ENCODE results near the gene ARID3C. TPM values are rescaled to one million over a fixed set of nuclear protein-coding genes. Genes with fewer than 3 reads are reported as not detected.

Gene ARID3C
- total RNA-seq, 1 donor from 2014 or later = 4.7 TPM

DNA sequence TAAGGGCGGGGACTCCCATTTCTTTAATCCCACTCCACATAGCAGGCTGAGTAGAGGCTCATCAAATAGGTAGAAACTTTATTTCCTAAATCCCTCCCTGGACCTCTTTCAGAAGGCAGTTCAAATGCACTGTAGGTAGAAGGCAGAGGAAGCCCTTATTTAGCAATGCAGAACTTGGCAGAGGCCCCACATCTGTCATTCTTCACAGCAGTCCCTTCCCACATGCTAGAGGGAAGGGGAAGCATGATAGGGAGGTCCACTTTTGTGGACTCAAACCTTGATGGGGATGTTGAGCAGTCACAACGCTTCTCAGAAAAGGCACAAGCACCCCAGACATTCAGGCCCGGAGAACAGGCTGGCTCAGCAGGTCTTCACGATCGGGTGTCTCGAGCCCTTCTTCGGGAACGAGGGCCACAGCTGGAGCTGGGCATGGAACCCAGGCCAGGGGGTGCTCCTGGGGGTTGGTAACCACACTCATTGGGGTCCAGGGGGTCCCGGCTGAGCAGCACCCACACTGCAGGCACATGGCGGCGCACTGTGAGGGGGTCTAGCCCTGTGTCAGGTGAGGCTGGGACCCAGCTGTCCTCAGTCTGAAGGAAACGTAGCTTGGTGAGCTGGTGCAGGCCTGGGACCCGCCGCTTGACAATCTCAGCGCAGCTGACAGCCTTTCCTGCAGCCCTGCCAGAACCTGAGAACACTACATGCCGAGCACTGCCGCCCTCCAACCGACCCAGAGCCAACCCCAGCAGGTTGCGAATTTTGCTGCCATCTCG, 18.2 kb downstream of the ARID3C start:
- peaks cover 8% of the 10 kb centered on the region for H3K4me1 ChIP-seq
- peak overlapping the region; percentile 86 for H3K4me2 ChIP-seq
- H3K4me3 ChIP-seq = peak overlapping the region; percentile 66
- Mint-ChIP-seq H3K36me3 (no peaks in the 10 kb centered on the region), H3K4me3 (peak overlapping the region; percentile 90), H3K4me1 (peaks cover 24% of the 10 kb centered on the region), H3K27ac (peak overlapping the region; percentile 58), H3K9me3 (no peaks in the 10 kb centered on the region), H3K27me3 (ENCODE audit: insufficient read depth, low read depth) (peaks cover 14% of the 10 kb centered on the region)
- peak overlapping the region; percentile 46 for H3K9ac ChIP-seq
- peaks cover 13% of the 10 kb centered on the region for H3K79me2 ChIP-seq (ENCODE audit: low read depth)
- peaks cover 14% of the 10 kb centered on the region for H3F3A ChIP-seq (ENCODE audit: low read depth)
- H3K27me3 ChIP-seq = peaks cover 4% of the 10 kb centered on the region
- no peak for TF ChIP-seq EZH2 (IDR thresholded peaks at IDR 0.05)
- no peak for TF ChIP-seq EZH2phosphoT487 (IDR thresholded peaks at IDR 0.05)
- H3K27ac ChIP-seq = no peak overlapping the region
- H3K36me3 ChIP-seq = no peaks in the 10 kb centered on the region
- H3K9me3 ChIP-seq (ENCODE audit: low read depth) = no peaks in the 10 kb centered on the region
- no peaks in the 10 kb centered on the region for H4K20me1 ChIP-seq (ENCODE audit: low read depth)
- DNase-seq (ENCODE audit: low spot score) = no peak
- H2AFZ ChIP-seq (replicated peaks) = no peak overlapping the region

DNA sequence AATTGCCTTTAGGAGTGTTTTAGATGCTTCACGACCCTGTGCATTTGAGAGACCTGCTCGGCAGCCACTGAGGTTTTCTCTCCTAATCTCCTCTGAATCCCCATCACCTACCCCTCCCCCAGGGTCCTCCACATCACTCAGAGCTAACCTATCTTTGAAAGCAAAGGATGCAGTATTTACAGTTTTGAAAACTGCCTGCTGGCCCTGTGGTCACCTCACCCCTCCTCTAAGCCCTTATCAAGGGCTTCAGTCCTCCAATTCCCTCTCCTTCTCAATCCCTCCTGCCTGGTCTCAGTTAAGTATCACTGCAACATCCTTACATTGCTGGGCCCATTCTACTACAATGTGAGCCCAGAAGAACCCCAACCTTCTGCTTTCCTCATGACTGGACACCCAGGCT, 21.5 kb downstream of the ARID3C start:
- H3K9me3 Mint-ChIP-seq = no peaks in the 10 kb centered on the region
- Histone ChIP-seq H3K27ac (no peak overlapping the region), H3K27me3 (peaks cover 14% of the 10 kb centered on the region), H3K9ac (no peak overlapping the region), H4K20me1 (ENCODE audit: low read depth) (no peaks in the 10 kb centered on the region), H3K36me3 (no peaks in the 10 kb centered on the region), H3K79me2 (ENCODE audit: low read depth) (peaks cover 13% of the 10 kb centered on the region), H3F3A (ENCODE audit: low read depth) (peaks cover 3% of the 10 kb centered on the region), H3K9me3 (ENCODE audit: low read depth) (no peaks in the 10 kb centered on the region), H3K4me1 (peaks cover 8% of the 10 kb centered on the region), H3K4me3 (no peak overlapping the region), H3K4me2 (no peak overlapping the region), H2AFZ (replicated peaks) (no peak overlapping the region)
- DNase-seq (ENCODE audit: low spot score) = no peak
- H3K27ac Mint-ChIP-seq = no peak overlapping the region
- H3K4me3 Mint-ChIP-seq = no peak overlapping the region
- peaks cover 5% of the 10 kb centered on the region for H3K27me3 Mint-ChIP-seq (ENCODE audit: insufficient read depth, low read depth)
- H3K36me3 Mint-ChIP-seq = no peaks in the 10 kb centered on the region
- peaks cover 28% of the 10 kb centered on the region for H3K4me1 Mint-ChIP-seq
- TF ChIP-seq, protein P1, sequence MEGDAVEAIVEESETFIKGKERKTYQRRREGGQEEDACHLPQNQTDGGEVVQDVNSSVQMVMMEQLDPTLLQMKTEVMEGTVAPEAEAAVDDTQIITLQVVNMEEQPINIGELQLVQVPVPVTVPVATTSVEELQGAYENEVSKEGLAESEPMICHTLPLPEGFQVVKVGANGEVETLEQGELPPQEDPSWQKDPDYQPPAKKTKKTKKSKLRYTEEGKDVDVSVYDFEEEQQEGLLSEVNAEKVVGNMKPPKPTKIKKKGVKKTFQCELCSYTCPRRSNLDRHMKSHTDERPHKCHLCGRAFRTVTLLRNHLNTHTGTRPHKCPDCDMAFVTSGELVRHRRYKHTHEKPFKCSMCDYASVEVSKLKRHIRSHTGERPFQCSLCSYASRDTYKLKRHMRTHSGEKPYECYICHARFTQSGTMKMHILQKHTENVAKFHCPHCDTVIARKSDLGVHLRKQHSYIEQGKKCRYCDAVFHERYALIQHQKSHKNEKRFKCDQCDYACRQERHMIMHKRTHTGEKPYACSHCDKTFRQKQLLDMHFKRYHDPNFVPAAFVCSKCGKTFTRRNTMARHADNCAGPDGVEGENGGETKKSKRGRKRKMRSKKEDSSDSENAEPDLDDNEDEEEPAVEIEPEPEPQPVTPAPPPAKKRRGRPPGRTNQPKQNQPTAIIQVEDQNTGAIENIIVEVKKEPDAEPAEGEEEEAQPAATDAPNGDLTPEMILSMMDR (IDR thresholded peaks at IDR 0.05) = no peak
- TF ChIP-seq EZH2phosphoT487 (IDR thresholded peaks at IDR 0.05) (no peak), EZH2 (IDR thresholded peaks at IDR 0.05) (no peak)

DNA sequence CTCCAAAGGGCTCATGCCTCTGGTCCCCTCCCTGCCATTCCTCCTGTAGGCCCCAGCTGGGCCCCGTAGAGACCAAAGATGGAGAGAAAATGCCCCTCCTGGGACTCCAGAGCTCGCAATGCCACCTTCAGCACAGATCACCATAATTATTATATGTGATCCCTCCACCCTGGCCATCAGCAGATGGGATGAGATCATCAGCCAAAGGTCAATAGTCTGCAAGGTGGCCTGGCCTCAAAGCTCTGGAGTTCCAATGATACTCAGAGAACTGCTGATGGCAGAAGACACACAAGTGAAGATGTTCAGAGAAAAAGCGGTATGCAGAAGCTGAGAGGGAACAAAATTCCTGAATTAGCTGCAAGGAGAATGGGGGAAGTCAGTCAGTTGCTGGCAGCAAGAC, 22.0 kb downstream of the ARID3C start:
- Histone ChIP-seq H3K9ac (no peak overlapping the region), H3K27ac (no peak overlapping the region), H2AFZ (replicated peaks) (no peak overlapping the region), H3K9me3 (ENCODE audit: low read depth) (no peaks in the 10 kb centered on the region), H3K4me1 (peaks cover 8% of the 10 kb centered on the region), H3K79me2 (ENCODE audit: low read depth) (peaks cover 13% of the 10 kb centered on the region), H3K4me2 (no peak overlapping the region), H3K27me3 (peaks cover 14% of the 10 kb centered on the region), H3F3A (ENCODE audit: low read depth) (no peaks in the 10 kb centered on the region), H4K20me1 (ENCODE audit: low read depth) (no peaks in the 10 kb centered on the region), H3K4me3 (no peak overlapping the region), H3K36me3 (no peaks in the 10 kb centered on the region)
- Mint-ChIP-seq H3K4me3 (no peak overlapping the region), H3K27me3 (ENCODE audit: insufficient read depth, low read depth) (peaks cover 4% of the 10 kb centered on the region), H3K4me1 (peaks cover 29% of the 10 kb centered on the region), H3K9me3 (no peaks in the 10 kb centered on the region), H3K36me3 (no peaks in the 10 kb centered on the region), H3K27ac (no peak overlapping the region)
- TF ChIP-seq EZH2 (IDR thresholded peaks at IDR 0.05) = no peak
- TF ChIP-seq EZH2phosphoT487 (IDR thresholded peaks at IDR 0.05) = no peak
- TF ChIP-seq, protein P1 (IDR thresholded peaks at IDR 0.05) = no peak
- DNase-seq (ENCODE audit: low spot score) = no peak

DNA sequence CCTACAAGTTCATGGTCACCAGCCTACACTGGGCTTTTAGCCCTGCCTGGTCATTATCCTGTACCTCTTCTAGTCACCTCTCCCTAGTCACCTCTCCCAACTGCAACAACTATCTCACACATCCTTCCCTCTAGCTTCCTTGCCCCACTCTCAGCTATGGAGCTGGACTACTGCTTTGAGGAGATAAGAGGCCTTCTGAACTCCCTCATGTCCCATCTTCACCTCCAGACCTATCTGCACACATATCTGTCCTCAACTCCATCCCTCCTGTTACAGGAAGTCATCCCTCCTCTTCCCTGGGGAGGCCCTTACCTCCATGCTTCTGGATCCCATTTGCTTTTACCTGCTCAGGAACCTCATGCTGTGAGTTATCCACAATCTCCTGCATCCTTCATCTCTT, 22.7 kb downstream of the ARID3C start:
- Mint-ChIP-seq H3K4me1 (peaks cover 30% of the 10 kb centered on the region), H3K27ac (no peak overlapping the region), H3K27me3 (ENCODE audit: insufficient read depth, low read depth) (peaks cover 4% of the 10 kb centered on the region), H3K9me3 (no peaks in the 10 kb centered on the region), H3K36me3 (no peaks in the 10 kb centered on the region), H3K4me3 (no peak overlapping the region)
- H3K27ac ChIP-seq = no peak overlapping the region
- H3K4me1 ChIP-seq = peaks cover 6% of the 10 kb centered on the region
- no peak overlapping the region for H3K4me3 ChIP-seq
- H3K9me3 ChIP-seq (ENCODE audit: low read depth) = no peaks in the 10 kb centered on the region
- H3K4me2 ChIP-seq = no peak overlapping the region
- H3F3A ChIP-seq (ENCODE audit: low read depth) = no peaks in the 10 kb centered on the region
- peaks cover 7% of the 10 kb centered on the region for H3K79me2 ChIP-seq (ENCODE audit: low read depth)
- peaks cover 14% of the 10 kb centered on the region for H3K27me3 ChIP-seq
- TF ChIP-seq EZH2phosphoT487 (IDR thresholded peaks at IDR 0.05) (no peak), EZH2 (IDR thresholded peaks at IDR 0.05) (no peak)
- TF ChIP-seq, protein P1 (IDR thresholded peaks at IDR 0.05) = no peak
- no peak overlapping the region for H3K9ac ChIP-seq
- no peaks in the 10 kb centered on the region for H4K20me1 ChIP-seq (ENCODE audit: low read depth)
- H2AFZ ChIP-seq (replicated peaks) = no peak overlapping the region
- no peaks in the 10 kb centered on the region for H3K36me3 ChIP-seq
- no peak for DNase-seq (ENCODE audit: low spot score)
